MM.1S (cell line): ENCODE data around the gene FAM241A.
"Not testable (repeated sequence)": the region's sequence is repeated elsewhere in the genome, so short reads cannot be mapped to it uniquely, and the experiment has no call there.

Experiments
- CTCF ChIP-seq: fragments of 300-600 bp; sonication (generic); IDR thresholded peaks from 2 replicates; pipeline ENCODE4 v1.5.1; 2016; ENCODE audit warnings: antibody characterized with exemption, low read length, mixed read lengths
- EZH2phosphoT487 ChIP-seq: fragments of 300-600 bp; sonication (generic); IDR thresholded peaks from 2 replicates; pipeline ENCODE4 v1.6.1; 2018; ENCODE audit warnings: antibody characterized with exemption, low read length

DNA sequence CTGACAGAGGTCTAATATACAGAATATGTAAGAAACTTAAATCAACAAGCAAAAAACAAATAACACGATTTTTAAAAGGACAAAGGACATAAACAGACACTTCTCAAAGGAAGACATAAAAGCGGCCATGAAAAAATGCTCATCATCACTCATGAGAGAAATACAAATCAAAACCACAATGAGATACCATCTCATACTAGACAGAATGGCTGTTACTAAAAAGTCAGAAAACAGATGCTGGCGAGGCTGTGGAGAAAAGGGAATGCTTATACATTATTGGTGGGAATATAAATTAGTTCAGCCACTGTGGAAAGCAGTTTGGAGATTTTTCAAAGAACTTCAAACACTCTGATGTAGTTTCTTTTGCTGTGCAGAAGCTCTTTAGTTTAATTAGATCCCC is 33.5 kb downstream of the FAM241A start:
- TF ChIP-seq CTCF, EZH2phosphoT487: not testable (repeated sequence)
